NCI-H146 treated with DMSO at 0.1 percent for 48 hours (cell line): ENCODE data around the gene FOXN1.
"Not testable (repeated sequence)": the region's sequence is repeated elsewhere in the genome, so short reads cannot be mapped to it uniquely, and the experiment has no call there.

Source experiments
- DNase-seq: peaks from one replicate; lab custom pipeline; 2025; ENCODE audit not compliant: unreplicated experiment; lab: John Stamatoyannopoulos, UW

FOXN1 gene

DNA sequence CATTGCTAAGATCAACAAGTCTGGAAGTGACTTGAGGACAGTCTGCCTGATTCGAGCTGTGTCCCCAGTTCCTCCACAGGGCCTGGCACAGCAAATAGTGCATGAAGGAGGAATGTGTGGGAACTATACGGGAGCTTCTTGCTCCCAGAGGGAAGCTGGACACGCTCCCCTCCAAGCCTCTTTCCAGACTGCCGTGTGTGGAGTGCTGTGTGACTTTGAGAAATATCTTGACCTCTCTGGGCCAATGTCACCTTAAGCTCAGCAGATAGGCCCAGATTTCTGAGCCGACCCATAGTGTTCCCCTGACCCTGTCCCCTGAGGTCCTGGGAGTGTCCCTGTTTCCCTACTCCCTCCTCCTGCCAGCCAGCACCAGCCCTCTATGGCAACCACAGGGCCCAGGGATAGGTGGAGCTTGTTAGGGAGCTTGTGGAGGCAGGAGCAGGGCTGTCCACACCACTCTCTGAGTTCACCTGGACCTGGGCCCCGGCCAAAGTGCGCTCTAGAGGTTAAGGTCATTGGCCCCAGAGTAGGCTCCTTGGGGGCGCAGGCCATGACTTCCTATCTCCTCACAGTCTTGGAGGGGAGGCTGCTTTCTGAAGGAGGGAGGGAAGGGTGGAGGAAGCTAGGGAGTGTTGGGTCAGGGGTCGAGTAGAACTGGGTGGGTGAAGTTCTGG is 6.3 kb upstream of the FOXN1 start:
- no peak for DNase-seq

DNA sequence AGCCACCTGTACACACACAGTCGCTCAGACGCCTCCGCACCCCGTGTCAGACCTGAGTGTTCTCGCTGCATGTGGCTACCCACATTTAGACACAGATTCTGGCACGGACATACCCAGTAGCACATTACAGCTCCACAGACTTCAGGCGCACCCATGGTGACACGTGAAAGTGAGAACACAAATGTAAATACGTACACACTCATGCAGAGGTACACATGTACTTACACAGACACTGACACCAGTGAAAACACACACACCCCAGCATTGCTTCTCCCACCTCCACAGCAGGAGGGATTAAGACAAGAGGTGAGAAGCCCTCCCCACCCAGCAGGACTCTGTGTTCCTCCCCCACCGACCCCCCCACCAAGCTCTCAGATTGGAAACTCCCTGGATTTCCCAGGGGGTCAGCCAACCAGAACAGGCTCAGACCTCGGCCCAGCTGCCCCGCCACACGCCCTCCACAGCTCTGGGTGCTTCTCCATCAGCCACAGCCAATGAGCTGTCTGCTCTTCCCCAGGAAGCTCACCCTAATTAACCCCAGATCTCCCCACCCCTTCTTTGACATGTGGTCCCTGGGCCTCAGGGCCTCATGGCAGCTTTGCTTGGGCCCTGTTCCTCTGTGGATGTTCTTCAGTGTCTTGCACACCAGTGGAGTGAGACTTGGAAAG is 5.3 kb upstream of the FOXN1 start:
- DNase-seq: no peak

DNA sequence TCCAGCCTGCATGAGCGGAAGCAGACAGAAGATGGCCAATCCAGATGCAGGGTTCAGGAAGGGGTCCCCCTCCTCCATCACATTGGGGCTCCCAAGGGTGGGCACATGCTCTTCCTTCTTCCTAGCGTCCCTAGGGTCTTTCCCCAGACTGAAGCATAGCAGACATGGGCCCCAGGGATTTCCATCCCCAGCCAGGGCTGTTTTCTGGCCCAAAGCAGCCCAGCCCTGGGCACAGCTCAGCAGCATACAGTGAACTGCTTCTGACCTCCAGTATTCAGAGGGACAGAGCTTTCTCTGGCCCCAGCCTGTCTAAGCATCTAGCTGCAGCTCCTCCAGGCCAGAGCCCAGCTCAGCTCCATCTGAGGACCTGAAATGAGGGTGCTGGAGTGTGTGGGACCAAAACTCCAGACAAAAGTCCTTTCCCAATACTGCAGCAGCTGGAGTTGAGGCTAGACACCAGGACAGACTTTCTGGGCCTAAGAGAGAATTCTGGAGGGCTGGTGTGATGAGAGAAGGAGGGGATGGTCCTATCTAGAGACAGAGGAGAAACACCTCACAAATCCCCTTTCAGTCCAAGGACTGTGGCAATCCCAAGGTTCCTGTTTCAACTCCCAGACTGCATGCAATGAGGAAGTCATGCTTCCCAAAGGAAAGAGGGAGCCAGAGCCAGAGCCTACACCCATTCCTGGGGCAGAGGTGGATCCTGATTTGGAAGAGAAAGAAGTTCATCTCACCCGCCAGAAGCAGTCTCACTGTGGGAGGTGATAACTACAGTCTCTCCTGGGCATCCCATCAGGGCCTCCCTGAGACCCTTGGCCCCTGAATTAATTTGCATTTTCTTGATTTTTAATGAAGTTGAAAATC is 4.5 kb upstream of the FOXN1 start:
- no peak for DNase-seq

GRCh38 chr17:28503420-28503819 is 2.7 kb upstream of the FOXN1 start:
- no peak for DNase-seq

DNA sequence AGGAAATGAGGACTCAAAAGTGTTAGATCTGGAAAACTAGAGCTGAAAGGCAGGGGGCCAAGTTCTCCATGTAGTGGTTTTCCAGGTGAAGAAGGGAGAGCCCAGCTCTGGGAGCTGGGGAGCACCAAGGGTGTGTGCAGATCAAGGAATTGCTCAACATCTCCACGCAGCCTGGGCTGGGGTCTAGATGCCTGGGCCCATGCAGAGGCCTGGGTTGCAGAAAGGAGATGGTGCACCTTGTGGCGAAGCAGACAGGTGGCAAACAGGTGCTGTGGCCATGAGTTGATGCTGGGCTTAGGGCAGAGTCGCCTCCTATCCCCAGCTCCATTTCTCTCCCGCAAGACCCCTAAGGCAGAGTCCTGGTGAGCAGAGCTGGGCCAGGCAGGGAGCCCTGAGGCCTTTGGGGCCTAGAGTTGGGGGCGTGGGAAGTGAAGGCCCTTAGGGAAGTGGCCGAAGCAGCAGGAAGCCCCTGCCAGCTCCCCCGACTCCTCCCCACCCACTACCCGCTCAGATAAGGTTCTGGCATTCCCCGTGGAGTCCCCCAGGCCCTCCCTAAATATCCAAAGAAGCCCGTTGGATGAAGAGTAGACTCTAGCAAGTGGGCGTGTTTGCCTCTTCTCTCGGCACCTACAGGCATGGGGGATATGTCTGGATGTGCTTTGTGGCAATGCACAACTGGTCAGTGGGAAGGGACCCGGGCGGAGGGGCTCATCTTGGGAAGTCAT is 777 bp downstream of the FOXN1 start:
- DNase-seq: no peak

DNA sequence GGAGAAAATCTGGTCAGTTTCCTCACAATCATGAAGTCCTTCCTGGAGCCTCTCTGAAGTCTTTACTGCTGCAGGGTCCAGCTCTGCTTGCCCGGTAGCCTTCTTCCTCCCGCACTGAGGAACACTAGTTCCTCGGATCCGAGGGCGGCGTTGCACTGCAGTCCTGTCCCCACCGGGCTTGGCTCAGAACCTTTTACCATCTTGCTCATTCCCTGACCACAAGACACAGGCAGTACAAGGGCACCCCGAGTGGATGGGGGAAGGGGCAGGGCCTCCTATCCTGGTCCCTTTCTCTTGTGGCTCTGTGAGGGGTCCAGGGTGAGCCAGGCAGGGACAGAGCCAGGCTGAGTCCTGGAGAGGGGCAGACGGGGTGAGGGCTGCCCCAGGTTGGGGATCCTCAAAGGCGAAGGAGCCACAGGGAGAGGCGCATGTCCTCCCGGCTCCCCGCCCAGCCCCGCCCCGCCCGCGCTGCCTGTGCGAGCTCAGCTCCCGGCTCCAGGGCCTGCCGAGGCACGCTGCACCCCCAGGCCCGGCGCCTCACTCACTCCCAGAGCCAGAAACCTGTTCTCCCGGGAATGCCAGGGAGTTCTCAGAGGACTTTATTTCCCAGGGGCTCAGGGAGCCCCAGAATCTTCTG is 1.5 kb downstream of the FOXN1 start:
- DNase-seq: no peak

DNA sequence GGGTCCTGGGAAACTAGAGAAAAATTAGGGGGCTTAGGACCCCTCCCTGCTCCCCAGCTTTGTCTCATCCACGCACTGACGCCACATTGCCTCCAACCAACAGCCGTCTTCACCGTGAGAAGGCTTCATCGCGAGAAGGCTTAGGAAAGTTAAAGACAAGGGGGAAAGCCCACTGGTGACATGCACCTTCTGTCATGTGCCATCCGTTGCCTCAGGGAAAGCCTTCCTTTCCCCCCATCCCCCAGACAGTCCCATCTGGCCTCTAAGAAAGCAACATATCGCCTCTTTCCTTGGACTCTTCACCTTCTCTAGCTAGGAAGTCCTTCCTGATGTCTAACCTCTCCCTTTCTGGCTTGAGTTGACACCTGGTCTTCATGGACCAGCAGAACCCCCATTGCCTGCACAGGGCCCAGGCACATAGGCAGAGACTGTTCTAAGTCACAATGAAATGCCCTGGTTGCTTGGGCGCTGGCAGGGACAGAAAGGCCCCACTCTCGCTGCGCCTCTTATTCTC is 2.1 kb downstream of the FOXN1 start:
- no peak for DNase-seq

DNA sequence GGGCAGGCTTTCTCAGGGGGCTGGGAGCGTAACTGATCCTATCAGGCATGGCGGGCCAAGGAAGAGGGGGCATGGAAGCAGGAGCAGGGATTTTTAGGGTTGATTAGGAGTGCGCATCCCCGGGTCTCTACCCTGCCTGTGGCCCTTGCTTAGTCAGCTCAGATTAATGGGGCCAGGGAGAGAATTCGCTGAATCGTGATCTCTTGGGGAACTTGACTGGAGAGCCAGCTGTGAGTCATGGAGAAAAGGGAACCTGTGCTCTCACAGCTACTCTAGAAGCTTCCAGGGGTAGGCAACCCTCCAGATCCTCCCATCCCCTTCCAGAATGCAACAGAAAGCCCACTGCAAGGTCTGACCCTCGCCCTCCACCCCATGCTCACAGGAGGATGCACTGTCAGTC is 3.6 kb downstream of the FOXN1 start:
- DNase-seq: no peak

DNA sequence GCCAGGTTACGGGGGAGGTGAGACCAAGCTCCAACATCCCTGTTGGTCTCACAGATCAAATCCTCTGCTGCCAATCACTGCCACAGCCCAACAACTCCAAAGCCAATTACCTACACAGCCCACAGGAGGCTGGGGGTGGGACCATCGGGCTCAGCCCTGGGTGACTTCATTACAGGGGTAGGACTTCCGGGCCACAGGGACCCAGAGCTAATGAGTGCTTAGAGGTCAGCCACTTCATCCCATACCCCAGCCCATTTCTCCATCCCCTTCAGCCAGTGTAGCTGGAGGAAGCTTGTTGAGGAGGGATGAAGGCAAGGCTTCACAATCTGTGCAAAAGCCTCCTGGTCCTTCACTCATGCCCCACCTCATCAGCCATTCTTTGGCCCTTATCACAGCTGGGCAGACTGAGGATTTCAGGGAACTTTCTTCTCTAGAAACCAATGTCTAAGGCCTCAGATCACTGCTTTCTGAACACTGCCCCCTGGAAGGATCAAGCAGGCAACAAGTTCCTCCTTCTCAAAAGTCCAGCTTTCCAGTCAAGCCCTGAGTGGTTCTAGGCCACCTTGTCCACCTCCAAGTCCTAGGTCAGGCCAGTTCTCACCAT is 5.8 kb downstream of the FOXN1 start:
- no peak for DNase-seq

DNA sequence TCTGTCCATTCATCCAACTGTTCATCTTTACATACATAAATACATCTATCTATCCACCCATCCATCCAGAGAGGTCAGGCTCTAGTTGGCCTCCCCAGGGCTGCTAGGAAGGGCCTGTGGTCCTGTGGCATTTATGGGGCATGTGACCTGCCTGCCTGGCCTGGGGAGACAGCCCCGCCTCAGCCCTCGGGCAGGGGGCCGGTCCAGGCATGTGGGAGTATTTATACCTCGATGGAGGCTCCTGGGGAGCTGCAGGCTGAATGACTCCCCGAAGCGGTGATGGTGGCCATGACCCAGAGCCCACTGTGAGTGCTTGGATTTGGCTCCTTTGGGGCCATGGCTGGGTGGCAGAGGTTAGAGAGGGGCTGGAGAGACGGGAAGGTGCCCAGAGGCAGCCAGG is 7.3 kb downstream of the FOXN1 start:
- no peak for DNase-seq

DNA sequence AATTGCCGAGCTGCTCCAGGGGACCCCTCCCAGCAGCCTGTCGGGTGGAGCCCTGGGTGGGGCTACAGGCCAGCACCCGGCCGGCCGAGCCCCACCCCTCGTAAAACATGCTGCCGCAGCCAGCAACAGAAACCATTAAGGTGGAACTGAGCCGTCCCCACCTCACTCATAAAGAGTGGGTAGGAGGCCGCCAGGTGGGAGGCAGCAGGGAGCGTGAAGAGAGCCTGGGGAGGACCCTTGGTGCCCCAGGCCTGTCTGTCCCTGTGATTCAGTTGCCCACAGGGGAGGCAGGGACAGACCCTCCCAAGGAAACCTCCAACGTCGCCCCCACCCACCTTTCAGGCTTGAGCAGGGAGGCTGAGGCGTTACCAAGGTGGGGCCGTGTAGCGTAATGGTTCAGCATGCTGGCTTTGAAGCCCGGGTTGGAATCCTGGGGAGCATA is 8.4 kb downstream of the FOXN1 start:
- DNase-seq: no peak

GRCh38 chr17:28515518-28515917 is 9.4 kb downstream of the FOXN1 start:
- no peak for DNase-seq

DNA sequence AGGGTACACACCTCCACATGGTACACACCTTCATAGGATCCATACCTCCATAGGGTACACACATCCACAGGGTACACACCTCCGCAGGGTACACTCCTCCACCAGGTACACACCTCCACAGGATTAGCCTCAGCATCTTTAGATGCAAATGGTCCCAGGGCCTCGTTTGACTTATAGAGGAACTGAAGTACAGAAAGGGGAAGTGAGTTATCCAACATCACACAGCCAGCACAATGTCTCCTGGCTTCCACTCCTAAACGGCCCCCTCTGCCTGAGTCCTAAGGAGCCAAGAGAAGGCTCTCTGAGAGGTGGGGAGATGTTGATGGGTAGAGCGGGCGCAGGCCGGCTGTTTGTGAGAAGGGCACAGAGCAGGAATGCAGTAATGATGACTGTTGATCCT is 12.0 kb downstream of the FOXN1 start:
- DNase-seq: no peak

DNA sequence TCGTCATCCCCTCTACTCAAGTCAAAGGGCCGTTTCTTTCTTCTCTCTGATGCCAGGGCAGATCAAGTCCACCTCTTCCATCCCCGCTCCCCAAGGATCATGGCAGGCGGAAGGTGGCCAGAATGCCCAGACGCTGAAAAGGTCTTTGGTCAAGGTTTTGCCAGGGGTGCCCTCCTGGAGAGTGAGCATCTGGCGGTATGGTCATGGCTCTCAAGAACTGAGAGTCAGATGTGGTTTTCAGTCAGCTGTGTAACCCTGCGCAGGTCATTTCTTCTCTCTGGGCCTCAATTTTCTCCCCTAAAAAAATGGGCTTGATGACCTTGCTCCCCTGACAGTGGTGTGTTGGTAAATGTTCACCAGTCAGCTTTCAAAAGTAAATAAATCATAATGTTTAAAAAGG is 12.4 kb downstream of the FOXN1 start:
- no peak for DNase-seq

- DNase-seq: no peak
Observed at GRCh38 chr17:28519236-28519635, 13.1 kb downstream of the FOXN1 start.

DNA sequence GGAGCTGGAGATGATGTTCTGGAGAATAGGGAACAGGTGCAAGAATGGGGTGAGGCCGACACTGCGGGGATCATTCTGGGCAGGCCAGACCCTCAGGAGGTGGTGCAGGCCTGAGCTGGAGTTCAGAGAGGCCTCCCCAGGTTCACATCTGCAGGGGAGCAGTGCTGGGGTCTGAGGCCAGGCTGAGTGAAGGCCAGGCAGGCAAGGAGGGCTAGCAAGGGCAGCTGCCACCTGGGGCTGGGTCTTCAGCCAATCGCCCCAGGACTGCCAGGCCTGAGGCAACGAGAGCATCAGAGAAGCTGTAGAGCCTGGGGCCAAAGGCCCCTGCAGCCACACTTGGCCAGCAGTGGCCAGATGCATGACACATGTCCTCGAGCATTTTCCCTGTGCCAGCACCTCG is 14.5 kb downstream of the FOXN1 start:
- DNase-seq: no peak

DNA sequence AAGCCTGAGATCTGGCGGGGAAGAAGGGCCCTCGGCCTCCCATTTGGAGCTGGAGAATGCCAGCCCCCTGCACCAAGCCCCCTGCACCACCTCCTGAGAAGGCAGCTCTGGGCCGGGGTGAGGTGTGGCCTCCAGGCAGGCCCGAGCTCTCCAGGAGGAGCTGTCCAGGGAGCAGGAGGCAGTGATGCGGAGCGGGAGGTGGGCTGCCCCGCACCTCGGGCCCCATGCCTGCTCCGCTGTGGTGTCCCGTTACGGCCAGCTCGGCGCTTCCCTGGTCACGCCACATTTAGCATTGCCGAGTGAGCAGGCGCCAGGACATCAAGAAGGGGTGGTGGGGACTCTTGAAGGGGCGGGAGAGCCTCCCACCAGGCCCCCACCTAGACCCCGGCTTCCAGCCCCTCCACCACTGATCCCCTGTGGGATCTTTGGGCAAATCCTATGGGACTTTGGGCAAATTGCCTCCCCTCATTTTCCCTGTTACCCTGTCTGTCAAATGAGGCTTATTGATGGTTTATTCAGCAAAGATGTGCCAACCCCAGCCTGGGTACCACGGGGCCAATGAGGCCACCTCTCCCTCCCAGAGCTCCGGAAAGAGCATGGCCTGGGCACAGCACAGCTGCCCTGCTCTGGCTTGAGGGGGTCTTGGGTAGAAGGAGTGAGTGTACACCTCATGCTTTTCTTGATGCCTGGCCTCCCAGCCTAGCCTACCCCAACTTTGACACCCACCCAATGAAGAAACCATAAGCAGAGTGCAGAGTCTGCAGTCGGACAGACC is 15.3 kb downstream of the FOXN1 start:
- DNase-seq: no peak

GRCh38 chr17:28522281-28522680 is 16.1 kb downstream of the FOXN1 start:
- DNase-seq: not testable (repeated sequence)

GRCh38 chr17:28523186-28523585 is 17.0 kb downstream of the FOXN1 start:
- no peak for DNase-seq
